Liver (tissue), 9 donors: ENCODE results near the gene RAE1. TPM values are rescaled to one million over a fixed set of nuclear protein-coding genes. Genes with fewer than 3 reads are reported as not detected.

ENCODE experiments used
- DNase-seq: peaks from one replicate; pipeline ENCODE4 v3.0.0-alpha.2; 2017; ENCODE audit warnings: low spot score
- H3K27ac ChIP-seq, 2 donors: one replicate each; pipeline ENCODE4 v1.7.0; 2013; ENCODE audit warnings: inconsistent platforms in 2 of 2, low read length in 2 of 2, control low read depth in 1 of 2, low read depth in 1 of 2, mild to moderate bottlenecking in 1 of 2
- H3K27me3 ChIP-seq, 4 donors: one replicate each; pipeline versions ENCODE4 v1.6.1 to v1.7.0; 2013; ENCODE audit warnings: low read length in 3 of 4, inconsistent platforms in 1 of 4, mild to moderate bottlenecking in 1 of 4, moderate library complexity in 1 of 4; ENCODE audit not compliant: control insufficient read depth in 4 of 4, insufficient read depth in 4 of 4
- H3K36me3 ChIP-seq, 4 donors: one replicate each; pipeline versions ENCODE4 v1.6.1 to v1.7.0; 2013; ENCODE audit warnings: low read length in 3 of 4, mild to moderate bottlenecking in 3 of 4, low read depth in 1 of 4, moderate library complexity in 1 of 4; ENCODE audit not compliant: control insufficient read depth in 4 of 4, insufficient read depth in 3 of 4
- H3K4me1 ChIP-seq, 4 donors: one replicate each; pipeline versions ENCODE4 v1.6.1 to v1.7.0; 2013; ENCODE audit warnings: low read length in 3 of 4, mild to moderate bottlenecking in 3 of 4, moderate library complexity in 1 of 4; ENCODE audit not compliant: control insufficient read depth in 4 of 4, insufficient read depth in 4 of 4
- H3K4me3 ChIP-seq, 3 donors: one replicate each; pipeline versions ENCODE4 v1.6.1 to v1.7.0; 2013; ENCODE audit warnings: low read length in 3 of 3, control low read depth in 1 of 3, low read depth in 1 of 3, mild to moderate bottlenecking in 1 of 3
- H3K9ac ChIP-seq, 2 donors: one replicate each; pipeline ENCODE4 v1.7.0; 2013; ENCODE audit warnings: low read length in 2 of 2, mild to moderate bottlenecking in 2 of 2, moderate library complexity in 2 of 2, control low read depth in 1 of 2, low read depth in 1 of 2
- H3K9me3 ChIP-seq, 4 donors: one replicate each; pipeline versions ENCODE4 v1.6.1 to v1.7.0; 2013; ENCODE audit warnings: low read length in 3 of 4; ENCODE audit not compliant: control insufficient read depth in 4 of 4
- EGR1 ChIP-seq, 2 donors: IDR thresholded peaks; 2 replicates each; pipeline ENCODE4 v1.6.1; 2016 to 2018; ENCODE audit warnings: antibody characterized with exemption in 2 of 2, low read depth in 2 of 2
- FOXA1 ChIP-seq: IDR thresholded peaks from 2 replicates; pipeline ENCODE4 v1.6.1; 2016; ENCODE audit warnings: antibody characterized with exemption
- FOXA2 ChIP-seq: IDR thresholded peaks from 2 replicates; pipeline ENCODE4 v1.6.1; 2016; ENCODE audit warnings: antibody characterized with exemption
- GABPA ChIP-seq, 2 donors: IDR thresholded peaks in 1 of 2; conservative IDR thresholded peaks in 1 of 2; 2 replicates each; pipeline ENCODE4 v1.6.1; 2016; ENCODE audit warnings: antibody characterized with exemption in 2 of 2, mild to moderate bottlenecking in 1 of 2, moderate library complexity in 1 of 2
- JUND ChIP-seq, 2 donors: IDR thresholded peaks; 2 replicates each; pipeline ENCODE4 v1.6.1; 2016; ENCODE audit warnings: antibody characterized with exemption in 2 of 2
- NR2F2 ChIP-seq: IDR thresholded peaks from 2 replicates; pipeline ENCODE4 v1.6.1; 2016; ENCODE audit warnings: antibody characterized with exemption
- RXRA ChIP-seq, 2 donors: IDR thresholded peaks; 2 replicates each; pipeline ENCODE4 v1.6.1; 2017 to 2018; ENCODE audit warnings: antibody characterized with exemption in 2 of 2, mild to moderate bottlenecking in 1 of 2
- SP1 ChIP-seq: IDR thresholded peaks from 2 replicates; pipeline ENCODE4 v1.6.1; 2018; ENCODE audit warnings: antibody characterized with exemption, mild to moderate bottlenecking
- TAF1 ChIP-seq: conservative IDR thresholded peaks from 2 replicates; pipeline ENCODE4 v1.6.1; 2016; ENCODE audit warnings: antibody characterized with exemption, mild to moderate bottlenecking
- WGBS: extraction: QIAGEN DNeasy Blood & Tissue Kit; methylation state at CpG from one replicate; pipeline ENCODE4 v1.1.7; 2013; 5-methylcytosine and 5-hydroxymethylcytosine counted together
- polyA plus RNA-seq, 2 donors: library from polyadenylated mRNA; stranded (reverse) in 1 of 2; unstranded in 1 of 2; fragments of 200-250 nt in 1 of 2; fragments of >200 nt in 1 of 2; fragmentation: Nextera tagmentation in 1 of 2; extraction: Ambion mirVana in 1 of 2; gene quantifications; one replicate each; pipeline versions ENCODE4 v1.2.1 to v1.2.3, GENCODE V29; 2013 to 2015
- total RNA-seq, 2 donors: library from RNA; depleted of rRNA; stranded (reverse); fragments of >200 nt; gene quantifications; one replicate each; pipeline ENCODE4 v1.2.3, GENCODE V29; 2014
- TF ChIP-seq, protein P1 (sequence below): IDR thresholded peaks from 2 replicates; pipeline ENCODE4 v1.6.1; 2016; ENCODE audit warnings: antibody characterized with exemption, mild to moderate bottlenecking
- TF ChIP-seq, protein P2 (sequence below): IDR thresholded peaks from 2 replicates; pipeline ENCODE4 v1.6.1; 2016; ENCODE audit warnings: antibody characterized with exemption
- TF ChIP-seq, protein P3 (sequence below): fragments of 150-350 bp; IDR thresholded peaks from 2 replicates; pipeline ENCODE4 v1.5.1; 2017; ENCODE audit warnings: improper control_type of control experiment, low read depth, low read length; ENCODE audit not compliant: missing input control
- TF ChIP-seq, protein P4 (sequence below): IDR thresholded peaks from 2 replicates; pipeline ENCODE4 v1.6.1; 2016; ENCODE audit warnings: antibody characterized with exemption
- TF ChIP-seq, protein P5 (sequence below): IDR thresholded peaks from 2 replicates; pipeline ENCODE4 v1.6.1; 2016; ENCODE audit warnings: antibody characterized with exemption
- donor health status: healthy.
- donor health status: healthy.
- donor health status: healthy.
- donor health status: healthy.
- donor health status: healthy.

RAE1 gene
- total and polyA plus RNA-seq, 4 donors, result 10.0 to 15.5 (median 13.5) TPM

DNA sequence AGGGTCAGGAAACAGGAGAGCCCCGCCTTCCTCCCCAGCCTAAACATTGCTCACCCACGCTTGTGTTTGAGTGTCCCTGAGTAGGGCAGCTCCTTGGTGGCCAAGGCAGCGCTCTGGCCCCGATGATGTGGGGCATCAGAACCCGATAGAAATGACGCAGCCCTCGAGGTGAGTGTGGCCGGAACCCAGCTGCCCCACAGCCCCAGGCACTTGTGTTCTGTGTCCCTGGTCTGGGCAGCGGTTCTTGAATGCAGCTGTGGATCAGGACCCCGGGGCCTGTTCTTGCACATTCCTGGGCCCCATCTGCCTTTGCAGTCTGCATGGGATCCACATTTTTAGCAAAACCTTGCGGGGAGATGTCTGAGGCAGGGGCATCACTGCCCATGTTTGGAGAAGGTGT lies 53.0 kb downstream of the RAE1 start:
- no peak overlapping the region for H3K4me3 ChIP-seq
- H3K4me1 ChIP-seq, result peaks cover 0 to 11% (median 5%) of the 10 kb centered on the region in 4 donors
- H3K9ac ChIP-seq, result no peak overlapping the region
- TF ChIP-seq TAF1, result no peak
- TF ChIP-seq NR2F2, result no peak
- no peak for TF ChIP-seq GABPA (IDR thresholded peaks at IDR 0.05 in 1 of 2, conservative IDR thresholded peaks at IDR 0.05 in 1 of 2)
- no peak for TF ChIP-seq SP1
- TF ChIP-seq, protein P1, sequence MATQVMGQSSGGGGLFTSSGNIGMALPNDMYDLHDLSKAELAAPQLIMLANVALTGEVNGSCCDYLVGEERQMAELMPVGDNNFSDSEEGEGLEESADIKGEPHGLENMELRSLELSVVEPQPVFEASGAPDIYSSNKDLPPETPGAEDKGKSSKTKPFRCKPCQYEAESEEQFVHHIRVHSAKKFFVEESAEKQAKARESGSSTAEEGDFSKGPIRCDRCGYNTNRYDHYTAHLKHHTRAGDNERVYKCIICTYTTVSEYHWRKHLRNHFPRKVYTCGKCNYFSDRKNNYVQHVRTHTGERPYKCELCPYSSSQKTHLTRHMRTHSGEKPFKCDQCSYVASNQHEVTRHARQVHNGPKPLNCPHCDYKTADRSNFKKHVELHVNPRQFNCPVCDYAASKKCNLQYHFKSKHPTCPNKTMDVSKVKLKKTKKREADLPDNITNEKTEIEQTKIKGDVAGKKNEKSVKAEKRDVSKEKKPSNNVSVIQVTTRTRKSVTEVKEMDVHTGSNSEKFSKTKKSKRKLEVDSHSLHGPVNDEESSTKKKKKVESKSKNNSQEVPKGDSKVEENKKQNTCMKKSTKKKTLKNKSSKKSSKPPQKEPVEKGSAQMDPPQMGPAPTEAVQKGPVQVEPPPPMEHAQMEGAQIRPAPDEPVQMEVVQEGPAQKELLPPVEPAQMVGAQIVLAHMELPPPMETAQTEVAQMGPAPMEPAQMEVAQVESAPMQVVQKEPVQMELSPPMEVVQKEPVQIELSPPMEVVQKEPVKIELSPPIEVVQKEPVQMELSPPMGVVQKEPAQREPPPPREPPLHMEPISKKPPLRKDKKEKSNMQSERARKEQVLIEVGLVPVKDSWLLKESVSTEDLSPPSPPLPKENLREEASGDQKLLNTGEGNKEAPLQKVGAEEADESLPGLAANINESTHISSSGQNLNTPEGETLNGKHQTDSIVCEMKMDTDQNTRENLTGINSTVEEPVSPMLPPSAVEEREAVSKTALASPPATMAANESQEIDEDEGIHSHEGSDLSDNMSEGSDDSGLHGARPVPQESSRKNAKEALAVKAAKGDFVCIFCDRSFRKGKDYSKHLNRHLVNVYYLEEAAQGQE, result no peak
- TF ChIP-seq, protein P2, sequence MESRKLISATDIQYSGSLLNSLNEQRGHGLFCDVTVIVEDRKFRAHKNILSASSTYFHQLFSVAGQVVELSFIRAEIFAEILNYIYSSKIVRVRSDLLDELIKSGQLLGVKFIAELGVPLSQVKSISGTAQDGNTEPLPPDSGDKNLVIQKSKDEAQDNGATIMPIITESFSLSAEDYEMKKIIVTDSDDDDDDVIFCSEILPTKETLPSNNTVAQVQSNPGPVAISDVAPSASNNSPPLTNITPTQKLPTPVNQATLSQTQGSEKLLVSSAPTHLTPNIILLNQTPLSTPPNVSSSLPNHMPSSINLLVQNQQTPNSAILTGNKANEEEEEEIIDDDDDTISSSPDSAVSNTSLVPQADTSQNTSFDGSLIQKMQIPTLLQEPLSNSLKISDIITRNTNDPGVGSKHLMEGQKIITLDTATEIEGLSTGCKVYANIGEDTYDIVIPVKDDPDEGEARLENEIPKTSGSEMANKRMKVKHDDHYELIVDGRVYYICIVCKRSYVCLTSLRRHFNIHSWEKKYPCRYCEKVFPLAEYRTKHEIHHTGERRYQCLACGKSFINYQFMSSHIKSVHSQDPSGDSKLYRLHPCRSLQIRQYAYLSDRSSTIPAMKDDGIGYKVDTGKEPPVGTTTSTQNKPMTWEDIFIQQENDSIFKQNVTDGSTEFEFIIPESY, result no peak
- TF ChIP-seq, protein P3, sequence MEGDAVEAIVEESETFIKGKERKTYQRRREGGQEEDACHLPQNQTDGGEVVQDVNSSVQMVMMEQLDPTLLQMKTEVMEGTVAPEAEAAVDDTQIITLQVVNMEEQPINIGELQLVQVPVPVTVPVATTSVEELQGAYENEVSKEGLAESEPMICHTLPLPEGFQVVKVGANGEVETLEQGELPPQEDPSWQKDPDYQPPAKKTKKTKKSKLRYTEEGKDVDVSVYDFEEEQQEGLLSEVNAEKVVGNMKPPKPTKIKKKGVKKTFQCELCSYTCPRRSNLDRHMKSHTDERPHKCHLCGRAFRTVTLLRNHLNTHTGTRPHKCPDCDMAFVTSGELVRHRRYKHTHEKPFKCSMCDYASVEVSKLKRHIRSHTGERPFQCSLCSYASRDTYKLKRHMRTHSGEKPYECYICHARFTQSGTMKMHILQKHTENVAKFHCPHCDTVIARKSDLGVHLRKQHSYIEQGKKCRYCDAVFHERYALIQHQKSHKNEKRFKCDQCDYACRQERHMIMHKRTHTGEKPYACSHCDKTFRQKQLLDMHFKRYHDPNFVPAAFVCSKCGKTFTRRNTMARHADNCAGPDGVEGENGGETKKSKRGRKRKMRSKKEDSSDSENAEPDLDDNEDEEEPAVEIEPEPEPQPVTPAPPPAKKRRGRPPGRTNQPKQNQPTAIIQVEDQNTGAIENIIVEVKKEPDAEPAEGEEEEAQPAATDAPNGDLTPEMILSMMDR, result no peak
- TF ChIP-seq FOXA1, result no peak
- TF ChIP-seq EGR1 (IDR thresholded peaks at IDR 0.05; ENCODE audit: low read depth in 2 of 2), result no peak
- TF ChIP-seq, protein P4, sequence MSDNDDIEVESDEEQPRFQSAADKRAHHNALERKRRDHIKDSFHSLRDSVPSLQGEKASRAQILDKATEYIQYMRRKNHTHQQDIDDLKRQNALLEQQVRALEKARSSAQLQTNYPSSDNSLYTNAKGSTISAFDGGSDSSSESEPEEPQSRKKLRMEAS, result no peak
- no peak for TF ChIP-seq FOXA2
- no peaks in the 10 kb centered on the region for H3K27me3 ChIP-seq
- H3K36me3 ChIP-seq, result peaks cover 5 to 26% (median 8%) of the 10 kb centered on the region in 4 donors
- 97% methylated on average over 11 of the region's 11 CpGs for WGBS
- no peak overlapping the region for H3K27ac ChIP-seq
- H3K9me3 ChIP-seq, result no peaks in the 10 kb centered on the region
- DNase-seq, result no peak

DNA sequence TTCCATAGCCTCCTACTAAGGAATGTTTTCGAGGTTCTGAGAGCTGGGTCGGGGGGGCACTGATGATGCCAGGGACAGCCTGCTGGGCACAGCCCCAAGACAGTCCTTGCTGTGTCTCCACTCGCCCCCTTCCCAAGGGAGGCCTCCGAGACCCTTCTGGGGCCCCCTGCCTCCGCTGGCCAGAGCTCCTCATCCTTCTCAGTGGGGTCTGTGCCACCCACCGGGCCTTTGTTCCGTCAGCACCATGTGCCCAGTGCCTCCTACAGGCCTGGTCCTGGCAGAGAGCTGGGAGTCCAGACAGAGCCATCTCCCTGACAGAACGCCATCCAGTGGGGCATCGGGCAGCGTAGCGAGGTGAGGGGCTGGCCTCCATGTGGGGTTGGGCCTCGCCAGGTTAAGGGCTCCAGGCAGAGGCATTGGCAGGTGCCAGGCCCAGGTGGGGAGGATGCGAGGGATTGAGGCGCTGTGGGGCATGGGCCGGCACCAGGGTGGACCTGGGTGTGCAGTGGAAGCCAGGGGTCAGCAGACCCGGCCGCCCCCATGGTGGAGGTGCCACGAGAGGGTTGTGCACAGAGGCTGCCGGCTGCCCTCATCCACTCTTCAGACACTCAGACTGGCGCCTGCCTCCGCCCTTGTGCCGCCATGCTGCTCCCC lies 53.5 kb downstream of the RAE1 start:
- H3K27ac ChIP-seq, result no peak overlapping the region
- no peak overlapping the region for H3K9ac ChIP-seq
- H3K9me3 ChIP-seq, result no peaks in the 10 kb centered on the region
- TF ChIP-seq GABPA (IDR thresholded peaks at IDR 0.05 in 1 of 2, conservative IDR thresholded peaks at IDR 0.05 in 1 of 2) (no peak), NR2F2 (no peak), FOXA2 (no peak), JUND (IDR thresholded peaks at IDR 0.05) (no peak), RXRA (IDR thresholded peaks at IDR 0.05) (no peak)
- TF ChIP-seq, protein P5, sequence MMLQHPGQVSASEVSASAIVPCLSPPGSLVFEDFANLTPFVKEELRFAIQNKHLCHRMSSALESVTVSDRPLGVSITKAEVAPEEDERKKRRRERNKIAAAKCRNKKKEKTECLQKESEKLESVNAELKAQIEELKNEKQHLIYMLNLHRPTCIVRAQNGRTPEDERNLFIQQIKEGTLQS, result no peak
- TF ChIP-seq, protein P3, result no peak
- H3K4me3 ChIP-seq, result no peak overlapping the region
- DNase-seq, result no peak
- peaks cover 0 to 5% (median 1%) of the 10 kb centered on the region in 4 donors for H3K4me1 ChIP-seq
- H3K27me3 ChIP-seq, result no peaks in the 10 kb centered on the region
- peaks cover 5 to 27% (median 8%) of the 10 kb centered on the region in 4 donors for H3K36me3 ChIP-seq
- 97% methylated on average over 22 of the region's 22 CpGs for WGBS
